Smooth muscle cell (in vitro differentiated cells): ENCODE data around the gene HAPLN3. TPM values are rescaled to one million over a fixed set of nuclear protein-coding genes. Genes with fewer than 3 reads are reported as not detected.

Experiments
- DNase-seq: peaks from one replicate; lab custom pipeline; 2025; ENCODE audit not compliant: unreplicated experiment; lab: John Stamatoyannopoulos, UW
- H2AFZ ChIP-seq: fragments of 200-600 bp; sonication (generic); 2 replicates; pipeline ENCODE4 v1.6.0; 2016; ENCODE audit warnings: antibody characterized with exemption, low read depth, mild to moderate bottlenecking
- H3F3A ChIP-seq: fragments of 200-600 bp; sonication (generic); 2 replicates; pipeline ENCODE4 v1.6.0; 2017; ENCODE audit warnings: antibody characterized with exemption, low read depth
- H3K27ac ChIP-seq: fragments of 200-600 bp; sonication (generic); 2 replicates; pipeline ENCODE4 v1.5.1; 2016; ENCODE audit warnings: low read depth, mild to moderate bottlenecking
- H3K27me3 ChIP-seq: fragments of 200-600 bp; sonication (generic); 2 replicates; pipeline ENCODE4 v1.6.1; 2016; ENCODE audit warnings: low read depth, mild to moderate bottlenecking
- H3K36me3 ChIP-seq: fragments of 200-600 bp; sonication (generic); 2 replicates; pipeline ENCODE4 v1.5.1; 2016; ENCODE audit warnings: low read depth
- H3K4me1 ChIP-seq: fragments of 200-600 bp; sonication (generic); 2 replicates; pipeline ENCODE4 v1.5.1; 2016; ENCODE audit warnings: low read depth
- H3K4me2 ChIP-seq: fragments of 200-600 bp; sonication (generic); 2 replicates; pipeline ENCODE4 v1.6.0; 2016; ENCODE audit warnings: mild to moderate bottlenecking
- H3K4me3 ChIP-seq: fragments of 200-600 bp; sonication (generic); 2 replicates; pipeline ENCODE4 v1.5.1; 2016; ENCODE audit warnings: mild to moderate bottlenecking
- H3K79me2 ChIP-seq: fragments of 200-600 bp; sonication (generic); 2 replicates; pipeline ENCODE4 v1.6.0; 2016; ENCODE audit warnings: low read depth, mild to moderate bottlenecking
- H3K9ac ChIP-seq: fragments of 200-600 bp; sonication (generic); 2 replicates; pipeline ENCODE4 v1.6.0; 2016; ENCODE audit warnings: low read depth
- H3K9me3 ChIP-seq: fragments of 200-600 bp; sonication (generic); replicated peaks from 2 replicates; pipeline ENCODE4 v1.5.1; 2016; ENCODE audit warnings: low read depth
- H4K20me1 ChIP-seq: fragments of 200-600 bp; sonication (generic); 2 replicates; pipeline ENCODE4 v1.6.0; 2016; ENCODE audit warnings: low read depth
- WGBS: methylation state at CpG from one replicate; pipeline ENCODE4 v1.1.7; 2016; ENCODE audit warnings: low lambda C conversion rate; 5-methylcytosine and 5-hydroxymethylcytosine counted together
- polyA plus RNA-seq: library from polyadenylated mRNA; unstranded; fragments of >200 nt; fragmentation: Nextera tagmentation; extraction: Ambion mirVana; gene quantifications from 2 replicates; pipeline ENCODE4 v1.2.1, GENCODE V29; 2016
- total RNA-seq: library from RNA; depleted of rRNA; stranded (reverse); fragments of >200 nt; gene quantifications from 2 replicates; pipeline ENCODE4 v1.2.3, GENCODE V29; 2014
- TF ChIP-seq, protein P1 (sequence below): fragments of 200-600 bp; sonication (generic); IDR thresholded peaks from 2 replicates; pipeline ENCODE4 v1.5.1; 2017; ENCODE audit warnings: borderline replicate concordance, mild to moderate bottlenecking, antibody characterized with exemption; ENCODE audit not compliant: insufficient read depth, poor library complexity, severe bottlenecking

Gene HAPLN3
- total and polyA plus RNA-seq, 2 experiments from 2014 or later = 4.5 to 5.2 TPM

DNA sequence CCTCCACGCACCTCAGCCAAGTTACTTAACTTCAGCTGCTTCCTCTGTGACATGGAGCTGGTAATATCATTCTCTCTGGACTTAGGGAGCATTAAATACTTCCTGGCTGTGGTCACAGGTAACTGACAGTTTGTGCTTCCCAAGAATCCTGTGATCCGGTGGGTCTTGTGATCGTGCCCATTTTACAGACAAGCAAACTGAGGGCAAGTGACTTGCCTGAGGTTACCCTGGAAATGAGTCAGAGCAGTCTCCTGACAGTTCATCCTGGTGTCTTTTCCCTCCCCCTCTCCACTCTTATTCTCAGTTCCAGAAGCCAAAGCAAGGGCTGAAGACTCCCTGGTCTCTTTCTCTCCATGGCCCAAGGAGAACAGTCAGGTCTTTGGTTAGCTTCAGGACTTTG lies 56.2 kb downstream of the HAPLN3 start:
- 81% methylated on average over 3 of the region's 3 CpGs for WGBS
- Histone ChIP-seq H4K20me1 (no peaks in the 10 kb centered on the region), H3K4me3 (no peak overlapping the region), H3F3A (no peaks in the 10 kb centered on the region), H3K79me2 (no peaks in the 10 kb centered on the region), H3K36me3 (no peaks in the 10 kb centered on the region), H3K4me1 (no peaks in the 10 kb centered on the region), H3K4me2 (no peak overlapping the region), H3K27ac (no peak overlapping the region), H3K9me3 (no peaks in the 10 kb centered on the region), H3K27me3 (no peaks in the 10 kb centered on the region), H3K9ac (no peak overlapping the region), H2AFZ (no peak overlapping the region)
- no peak for DNase-seq
- TF ChIP-seq, protein P1, sequence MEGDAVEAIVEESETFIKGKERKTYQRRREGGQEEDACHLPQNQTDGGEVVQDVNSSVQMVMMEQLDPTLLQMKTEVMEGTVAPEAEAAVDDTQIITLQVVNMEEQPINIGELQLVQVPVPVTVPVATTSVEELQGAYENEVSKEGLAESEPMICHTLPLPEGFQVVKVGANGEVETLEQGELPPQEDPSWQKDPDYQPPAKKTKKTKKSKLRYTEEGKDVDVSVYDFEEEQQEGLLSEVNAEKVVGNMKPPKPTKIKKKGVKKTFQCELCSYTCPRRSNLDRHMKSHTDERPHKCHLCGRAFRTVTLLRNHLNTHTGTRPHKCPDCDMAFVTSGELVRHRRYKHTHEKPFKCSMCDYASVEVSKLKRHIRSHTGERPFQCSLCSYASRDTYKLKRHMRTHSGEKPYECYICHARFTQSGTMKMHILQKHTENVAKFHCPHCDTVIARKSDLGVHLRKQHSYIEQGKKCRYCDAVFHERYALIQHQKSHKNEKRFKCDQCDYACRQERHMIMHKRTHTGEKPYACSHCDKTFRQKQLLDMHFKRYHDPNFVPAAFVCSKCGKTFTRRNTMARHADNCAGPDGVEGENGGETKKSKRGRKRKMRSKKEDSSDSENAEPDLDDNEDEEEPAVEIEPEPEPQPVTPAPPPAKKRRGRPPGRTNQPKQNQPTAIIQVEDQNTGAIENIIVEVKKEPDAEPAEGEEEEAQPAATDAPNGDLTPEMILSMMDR = no peak

DNA sequence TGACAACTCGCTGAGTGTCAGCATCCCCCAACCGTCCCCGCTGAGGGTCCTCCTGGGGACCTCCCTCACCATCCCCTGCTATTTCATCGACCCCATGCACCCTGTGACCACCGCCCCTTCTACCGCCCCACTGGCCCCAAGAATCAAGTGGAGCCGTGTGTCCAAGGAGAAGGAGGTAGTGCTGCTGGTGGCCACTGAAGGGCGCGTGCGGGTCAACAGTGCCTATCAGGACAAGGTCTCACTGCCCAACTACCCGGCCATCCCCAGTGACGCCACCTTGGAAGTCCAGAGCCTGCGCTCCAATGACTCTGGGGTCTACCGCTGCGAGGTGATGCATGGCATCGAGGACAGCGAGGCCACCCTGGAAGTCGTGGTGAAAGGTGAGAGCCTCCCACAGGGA lies 56.7 kb downstream of the HAPLN3 start:
- no peak for DNase-seq
- no peak overlapping the region for H3K4me2 ChIP-seq
- 89% methylated on average over 18 of the region's 18 CpGs for whole genome bisulfite sequencing

DNA sequence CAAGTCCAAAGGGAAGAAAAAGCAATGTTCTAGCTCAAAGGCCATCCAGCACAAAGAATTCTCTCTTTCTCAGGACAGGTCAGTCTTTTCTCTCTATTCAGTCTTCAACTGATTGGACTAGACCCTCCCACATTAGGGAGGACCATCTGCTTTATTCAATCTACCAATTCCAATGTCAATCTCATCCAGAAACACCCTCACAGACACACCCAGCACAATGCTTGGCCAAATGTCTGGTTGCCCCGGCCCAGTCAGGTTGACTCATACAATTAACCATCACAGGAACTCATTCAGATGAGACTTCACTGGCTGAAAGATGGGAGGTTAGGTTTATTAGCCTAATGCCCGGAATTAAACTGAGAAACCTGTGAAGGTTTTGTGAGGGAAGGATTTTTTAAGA lies 59.7 kb downstream of the HAPLN3 start:
- H4K20me1 ChIP-seq = no peaks in the 10 kb centered on the region

More for the DNA sequence above, 56.7 kb downstream of the HAPLN3 start:
- Histone ChIP-seq H3K9ac (no peak overlapping the region), H3K9me3 (no peaks in the 10 kb centered on the region), H3K36me3 (no peaks in the 10 kb centered on the region), H3F3A (no peaks in the 10 kb centered on the region), H2AFZ (no peak overlapping the region), H3K27me3 (no peaks in the 10 kb centered on the region), H3K4me1 (no peaks in the 10 kb centered on the region), H3K4me3 (no peak overlapping the region), H4K20me1 (no peaks in the 10 kb centered on the region), H3K79me2 (no peaks in the 10 kb centered on the region), H3K27ac (no peak overlapping the region)
- TF ChIP-seq, protein P1 = no peak

DNA sequence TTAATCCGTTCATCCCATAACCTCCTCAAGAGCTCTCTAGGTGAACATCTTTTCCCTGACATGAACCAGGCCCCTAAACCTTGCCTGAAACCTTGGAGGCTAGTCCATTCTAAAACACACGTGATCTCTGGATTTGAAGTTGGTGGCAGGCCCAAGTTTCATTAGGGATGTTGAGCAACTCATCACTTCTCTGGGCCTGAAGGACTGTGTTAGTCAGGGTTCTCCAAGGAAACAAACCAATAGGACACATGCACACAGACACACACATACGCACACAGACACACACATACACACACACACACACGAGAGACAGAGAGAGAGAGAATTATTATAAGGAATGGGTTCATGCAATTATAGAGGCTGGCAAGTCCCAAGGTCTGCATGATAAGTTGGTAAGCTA lies 60.2 kb downstream of the HAPLN3 start:
- TF ChIP-seq, protein P1 = no peak
- no peaks in the 10 kb centered on the region for H3K27me3 ChIP-seq
- H3K36me3 ChIP-seq = no peaks in the 10 kb centered on the region
- no peaks in the 10 kb centered on the region for H3F3A ChIP-seq
- no peaks in the 10 kb centered on the region for H3K79me2 ChIP-seq
- no peaks in the 10 kb centered on the region for H3K4me1 ChIP-seq
- H3K27ac ChIP-seq = no peak overlapping the region
- no peak for DNase-seq
- no peaks in the 10 kb centered on the region for H4K20me1 ChIP-seq
- 90% methylated on average over 4 of the region's 4 CpGs for WGBS
- H3K9me3 ChIP-seq = no peaks in the 10 kb centered on the region
- H3K9ac ChIP-seq = no peak overlapping the region
- no peak overlapping the region for H3K4me2 ChIP-seq
- no peak overlapping the region for H2AFZ ChIP-seq
- H3K4me3 ChIP-seq = no peak overlapping the region

More for the DNA sequence above, 59.7 kb downstream of the HAPLN3 start:
- Histone ChIP-seq H3K4me1 (no peaks in the 10 kb centered on the region), H3K4me3 (no peak overlapping the region), H3K4me2 (no peak overlapping the region), H3K27ac (no peak overlapping the region), H3K27me3 (no peaks in the 10 kb centered on the region), H3F3A (no peaks in the 10 kb centered on the region), H3K36me3 (no peaks in the 10 kb centered on the region), H3K9me3 (no peaks in the 10 kb centered on the region), H2AFZ (no peak overlapping the region), H3K79me2 (no peaks in the 10 kb centered on the region), H3K9ac (no peak overlapping the region)
- TF ChIP-seq, protein P1 = no peak
- DNase-seq = no peak
- 57% methylated on average over 2 of the region's 2 CpGs for WGBS
